HG03558 (cell line): ENCODE data around the gene TRPM3.

ENCODE experiments used
- ATAC-seq: cut with Tn5 transposase; IDR thresholded peaks from one replicate; pipeline ENCODE4 v1.9.1; 2021; ENCODE audit warnings: moderate number of reproducible peaks; ENCODE audit not compliant: unreplicated experiment; ENCODE audit errors: extremely low read depth

TRPM3 gene

DNA sequence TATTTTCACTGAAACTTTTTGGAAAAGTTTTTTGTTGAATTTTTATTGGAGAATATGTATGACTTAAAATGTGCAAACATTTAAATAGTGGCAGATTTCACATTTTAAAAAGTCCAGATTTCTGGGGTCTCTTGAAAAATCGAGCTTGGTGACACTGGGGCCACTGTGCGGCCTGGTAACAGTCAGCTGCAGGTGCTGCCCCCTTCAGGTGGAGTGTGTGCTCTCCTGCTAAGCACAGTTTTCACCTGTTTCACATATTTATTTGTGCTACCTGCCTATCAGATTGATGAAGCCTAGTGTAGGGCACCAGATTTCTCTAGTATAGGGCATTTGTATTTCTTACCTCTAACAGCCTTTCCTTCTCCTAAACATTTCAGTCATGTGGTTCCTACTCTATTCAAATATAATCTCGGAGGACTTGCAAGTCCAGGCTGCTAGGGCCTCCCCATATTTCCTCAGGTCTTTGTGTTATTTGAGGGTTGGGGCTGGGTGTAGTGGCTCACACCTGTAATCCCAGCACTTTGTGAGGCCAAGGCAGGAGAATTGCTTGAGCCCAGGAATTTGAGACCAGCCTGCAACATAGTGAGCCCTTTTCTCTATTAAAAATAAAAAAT is 611.2 kb downstream of the TRPM3 start:
- ATAC-seq: no peak

DNA sequence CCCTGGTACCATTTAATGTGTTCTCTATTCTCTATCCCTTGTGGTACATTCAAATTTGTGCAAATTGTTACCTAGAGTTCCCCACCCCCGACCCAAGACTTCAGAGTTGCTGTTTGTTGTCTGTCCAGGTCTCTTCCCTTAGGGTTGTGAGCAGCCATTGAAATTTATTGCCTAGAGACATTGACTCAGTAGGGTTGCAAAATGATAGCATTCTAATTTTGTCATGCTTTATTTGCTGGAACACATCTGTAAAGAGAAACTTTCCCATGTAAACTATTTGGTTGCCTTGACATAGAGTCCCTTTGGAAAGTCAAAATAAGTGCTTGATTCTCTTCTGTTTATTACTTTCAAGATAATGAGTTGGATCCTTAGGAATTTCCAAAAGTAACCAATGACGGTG is 615.3 kb downstream of the TRPM3 start:
- no peak for ATAC-seq

- no peak for ATAC-seq
These were observed 616.6 kb downstream of the TRPM3 start for GRCh38 chr9:70504834-70505233.

DNA sequence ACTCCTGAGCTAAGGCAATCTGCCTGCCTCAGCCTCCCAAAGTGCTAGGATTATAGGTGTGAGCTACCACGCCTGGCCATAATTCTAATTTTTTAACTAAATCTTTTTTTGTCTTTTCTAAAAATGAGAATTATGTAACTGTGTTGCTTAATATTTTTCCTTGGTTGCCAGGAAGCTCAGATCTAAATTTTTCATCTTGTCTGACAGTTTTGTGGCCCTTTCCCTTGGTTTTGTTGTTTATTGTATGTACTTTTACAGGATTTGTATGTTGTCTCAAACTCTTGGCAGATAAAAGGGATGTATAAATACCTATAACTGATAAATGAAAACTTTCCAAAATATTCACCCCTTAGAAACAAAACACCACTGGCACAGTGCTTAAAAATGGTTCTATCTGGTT is 618.7 kb downstream of the TRPM3 start:
- ATAC-seq: no peak

DNA sequence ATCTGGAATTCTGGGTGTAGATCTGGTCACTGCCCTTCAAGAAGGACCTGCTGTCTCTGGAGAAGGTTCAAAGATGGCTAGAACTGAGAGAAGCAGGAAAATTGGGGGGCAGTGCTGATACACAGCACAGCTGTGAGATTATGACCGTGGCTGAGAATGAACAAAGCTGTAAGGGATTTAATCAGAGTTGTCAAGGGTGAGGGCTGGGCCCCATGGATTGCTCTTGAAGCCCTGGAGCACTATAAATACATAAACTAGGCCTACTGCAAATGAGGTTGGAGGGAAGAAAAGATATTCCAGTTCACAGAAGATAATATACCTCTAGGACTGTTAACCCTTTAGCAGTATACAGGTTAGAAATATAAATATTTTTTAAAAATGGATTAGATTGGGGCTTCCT is 620.6 kb downstream of the TRPM3 start:
- no peak for ATAC-seq

DNA sequence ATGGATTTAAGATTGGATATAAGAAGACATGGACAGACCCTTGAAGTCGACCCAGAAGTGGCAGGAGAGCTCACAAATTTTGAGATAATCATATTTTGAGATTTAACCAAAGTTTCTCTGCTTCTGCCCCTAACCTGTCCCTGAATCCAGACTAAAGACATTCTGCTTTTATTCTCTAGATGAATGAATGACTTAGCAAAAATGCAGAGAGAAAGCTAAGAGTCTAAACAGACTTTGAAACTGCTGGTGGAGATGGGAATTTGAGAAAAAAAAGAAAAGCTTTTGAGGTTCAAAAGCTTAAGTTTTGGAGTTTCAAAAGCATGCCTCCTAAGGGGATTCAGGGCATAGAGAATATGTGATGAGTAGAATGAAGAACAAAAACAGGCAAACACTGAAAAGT is 621.8 kb downstream of the TRPM3 start:
- no peak for ATAC-seq

DNA sequence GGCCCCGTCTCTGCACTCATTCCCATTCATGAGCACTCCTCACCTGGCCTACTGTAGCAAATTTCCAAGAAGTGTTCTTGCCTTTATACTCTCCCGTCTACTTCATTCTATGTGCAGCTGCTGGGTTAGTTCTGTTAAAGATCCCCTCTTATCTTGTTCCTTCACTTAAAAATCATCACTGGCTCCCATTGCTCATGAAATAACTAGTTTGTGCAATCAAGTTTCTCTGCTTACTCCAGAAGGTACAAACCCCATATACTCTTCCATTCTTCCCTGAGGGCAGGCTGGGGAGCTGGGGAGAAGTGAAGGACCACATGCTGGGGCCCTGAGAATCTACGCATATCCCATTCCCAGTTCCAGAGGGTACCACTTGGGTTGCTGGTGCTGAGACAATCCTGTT is 622.6 kb downstream of the TRPM3 start:
- no peak for ATAC-seq

- no peak for ATAC-seq
These were observed 625.2 kb downstream of the TRPM3 start for GRCh38 chr9:70496244-70496643.

- no peak for ATAC-seq
These were observed 625.9 kb downstream of the TRPM3 start for GRCh38 chr9:70495514-70495913.

DNA sequence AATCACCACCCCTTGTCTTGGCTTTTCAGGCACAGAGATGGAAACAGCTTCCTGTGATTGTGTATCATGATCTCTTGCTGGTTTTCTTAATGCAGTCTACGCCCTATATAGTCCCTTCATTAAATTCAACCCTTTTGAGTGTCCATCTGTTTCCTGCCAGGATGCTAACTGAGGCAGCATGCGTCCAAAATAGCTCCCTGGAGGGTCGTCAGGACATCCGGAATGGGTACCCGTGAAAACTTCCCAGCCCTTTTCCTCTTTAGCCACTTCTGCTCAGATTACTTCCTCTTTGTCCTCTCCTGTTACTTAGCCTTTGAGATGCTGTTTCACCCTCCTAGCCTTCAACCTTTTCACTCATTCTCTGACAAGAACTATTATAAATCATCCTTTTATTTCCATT is 627.2 kb downstream of the TRPM3 start:
- ATAC-seq: no peak

DNA sequence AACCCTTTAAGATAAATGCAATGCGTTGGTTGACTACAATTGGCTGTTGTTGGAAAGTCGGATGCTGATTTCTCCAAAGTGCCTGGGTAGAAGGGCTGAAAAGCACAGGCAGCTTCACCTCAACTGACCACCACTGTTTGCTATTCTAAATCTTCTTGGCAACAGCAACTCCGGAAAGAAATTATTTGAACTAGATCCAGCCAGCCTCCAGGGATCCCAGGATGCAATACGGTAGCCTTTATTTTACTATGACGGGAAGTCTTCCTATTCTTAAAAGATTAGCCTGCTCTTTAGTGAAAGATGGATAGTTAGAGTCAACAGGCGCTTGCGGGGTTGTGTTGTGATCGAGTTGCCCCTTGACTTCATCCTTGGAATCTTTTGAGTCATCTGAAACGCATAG is 628.4 kb downstream of the TRPM3 start:
- ATAC-seq: no peak

DNA sequence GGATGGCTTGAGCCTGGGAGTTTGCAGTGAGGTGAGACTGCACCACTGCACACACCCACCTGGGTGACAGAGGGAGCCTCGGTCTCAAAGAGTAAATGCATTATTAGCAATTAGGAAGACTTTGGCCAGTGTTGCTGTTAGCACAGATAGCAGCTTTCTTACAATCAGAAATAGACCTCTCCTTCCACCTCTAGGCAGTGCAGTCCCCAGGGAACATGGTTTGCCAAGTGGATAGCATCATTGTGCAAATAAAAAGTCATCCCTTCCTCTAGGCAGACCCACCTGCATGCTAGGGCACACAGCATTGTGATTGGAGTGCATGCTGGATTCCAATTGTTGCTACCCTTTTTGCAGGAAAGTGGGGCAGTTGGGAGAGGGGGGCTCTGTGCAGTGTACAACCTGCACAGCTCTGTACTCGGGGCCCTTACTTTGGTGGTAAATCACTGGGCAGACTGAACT is 629.1 kb downstream of the TRPM3 start:
- no peak for ATAC-seq

- ATAC-seq: no peak
These were observed 629.7 kb downstream of the TRPM3 start for GRCh38 chr9:70491426-70492318.

DNA sequence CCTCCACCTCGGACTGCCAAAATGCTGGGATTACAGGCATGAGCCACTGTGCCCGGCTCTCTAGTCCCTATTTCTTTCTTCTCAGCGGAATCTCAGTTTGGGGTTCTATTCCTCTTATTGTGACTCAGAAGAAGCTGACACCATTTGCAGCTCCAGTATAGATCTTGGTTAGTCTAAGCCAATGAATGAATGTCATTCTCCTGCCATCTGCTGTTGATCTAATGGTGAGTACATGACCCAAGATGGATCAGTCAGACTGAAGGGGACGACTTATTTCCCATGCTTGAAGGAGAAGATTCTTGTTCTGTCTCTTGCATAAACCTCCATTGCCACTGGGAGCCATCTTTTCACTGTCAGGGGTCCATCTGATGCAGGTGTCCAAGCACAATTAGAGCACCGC is 630.9 kb downstream of the TRPM3 start:
- ATAC-seq: no peak

DNA sequence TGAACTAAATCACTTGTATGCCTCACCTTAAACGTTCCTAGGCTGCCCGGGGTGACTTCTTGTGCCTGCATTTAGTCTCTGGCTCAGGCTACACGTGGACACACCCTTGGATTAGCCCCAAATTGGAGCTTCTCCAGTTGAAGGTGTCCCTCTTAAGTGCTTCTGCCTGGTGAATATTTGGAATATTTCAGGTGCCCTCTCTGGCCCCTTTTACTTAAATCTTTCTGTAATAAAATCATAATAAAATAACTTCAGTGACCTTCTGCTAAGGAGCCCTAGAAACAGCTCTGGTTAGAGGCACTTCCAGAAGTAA is 632.7 kb downstream of the TRPM3 start:
- no peak for ATAC-seq

- no peak for ATAC-seq
These were observed 633.2 kb downstream of the TRPM3 start for GRCh38 chr9:70488098-70488792.

GRCh38 chr9:70486127-70486526 is 635.3 kb downstream of the TRPM3 start:
- no peak for ATAC-seq

DNA sequence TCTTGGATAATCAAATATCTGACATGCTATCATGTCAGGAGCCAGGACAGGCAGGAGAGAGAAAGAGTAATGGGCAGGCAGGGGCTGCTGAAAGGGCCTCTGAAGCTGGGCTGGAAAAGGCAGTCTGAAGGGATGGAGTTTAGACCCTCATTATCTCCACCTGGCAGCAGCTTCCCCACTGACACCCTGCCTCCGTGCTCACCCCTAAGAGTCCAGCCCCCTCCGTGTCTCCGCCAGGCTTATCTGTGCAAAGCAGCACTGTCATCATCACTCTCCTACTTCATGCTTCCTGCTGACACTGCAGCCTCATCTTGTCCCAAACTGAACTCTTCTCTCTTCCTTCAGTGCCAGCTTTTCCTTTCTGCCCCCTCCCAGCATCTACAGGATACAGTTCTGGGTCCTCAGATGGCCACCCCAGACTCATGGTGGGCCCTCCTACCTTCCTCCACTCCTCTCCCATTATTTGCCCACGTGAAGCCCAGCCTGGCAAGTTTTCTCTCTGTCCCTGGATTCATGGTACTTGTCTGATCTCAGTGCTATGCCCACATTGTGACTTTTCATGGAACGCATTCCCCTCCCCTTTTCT is 636.1 kb downstream of the TRPM3 start:
- ATAC-seq: no peak

DNA sequence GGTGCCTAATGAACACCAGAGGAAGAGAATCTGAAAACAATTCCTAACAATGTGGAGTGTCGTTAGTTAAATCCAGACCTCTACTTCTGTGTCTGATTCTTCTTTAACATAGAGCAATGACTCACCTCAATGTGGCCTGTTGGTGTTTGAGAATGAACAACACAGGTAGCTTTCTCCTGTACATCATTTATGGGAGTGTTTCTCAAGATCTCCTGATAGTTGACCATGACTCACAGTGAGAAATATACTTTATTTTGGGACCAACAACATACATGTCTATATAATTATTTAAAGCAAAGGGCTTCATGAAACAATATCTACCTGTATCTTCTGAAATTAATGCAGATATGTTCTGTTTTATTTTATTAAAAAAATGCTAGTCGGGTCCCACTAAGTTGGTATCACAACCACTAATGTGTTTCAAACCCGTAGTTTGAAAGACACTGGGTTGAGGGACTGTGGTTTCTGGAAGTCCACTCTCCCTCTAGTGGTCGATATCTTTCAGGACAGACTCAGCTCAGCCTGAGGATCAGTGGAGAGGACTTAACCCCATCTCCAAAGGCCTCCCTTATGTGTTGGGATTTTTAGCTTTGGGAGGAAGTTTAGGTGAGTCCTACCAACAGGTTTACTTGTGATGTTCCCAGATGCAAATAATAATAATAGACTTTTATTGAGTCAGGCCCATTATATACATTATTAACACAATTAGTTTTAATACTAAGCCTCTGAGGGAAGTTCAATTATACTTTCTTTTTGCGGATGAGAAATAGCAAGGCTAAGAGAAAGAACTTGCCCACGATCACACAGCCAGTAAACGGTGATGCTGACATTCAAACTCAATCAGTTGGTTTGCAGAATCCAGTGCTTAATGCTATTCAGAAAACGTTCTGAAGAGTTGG is 636.9 kb downstream of the TRPM3 start:
- ATAC-seq: no peak

DNA sequence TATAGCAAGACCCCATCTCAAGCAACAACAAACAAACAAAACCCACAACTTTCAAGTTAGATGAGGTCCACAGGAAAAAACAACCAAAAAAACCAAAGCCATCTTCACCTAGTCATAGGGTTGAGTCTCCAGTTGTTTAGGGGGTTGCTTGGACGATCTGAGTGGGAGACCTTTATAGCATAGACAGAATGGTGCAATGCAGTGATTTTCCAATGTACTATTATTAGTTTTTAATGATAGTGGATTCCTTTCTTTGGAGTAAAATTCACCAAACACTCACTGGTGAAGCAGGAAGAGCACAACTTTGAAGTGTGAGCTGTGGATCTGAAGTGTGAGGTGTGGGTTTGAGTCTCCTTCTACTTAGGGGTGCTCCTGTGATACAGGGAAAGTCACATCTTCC is 640.0 kb downstream of the TRPM3 start:
- ATAC-seq: no peak
